Upper lobe of left lung (tissue), 4 donors: ENCODE results near the gene MRPL14.

ENCODE experiments used
- CTCF ChIP-seq, 6 experiments: fragments of 450-650 bp in 4 of 6; fragments of 200-600 bp in 2 of 6; sonication (generic) in 2 of 6; IDR thresholded peaks; one replicate each; pipeline ENCODE4 v1.5.1; 2016 to 2019; ENCODE audit warnings: antibody characterized with exemption in 6 of 6
- EP300 ChIP-seq, 4 donors: sonication (generic); formaldehyde crosslinking; IDR thresholded peaks; one replicate each; pipeline ENCODE4 v1.5.1; 2017; ENCODE audit warnings: antibody characterized with exemption in 4 of 4, control low read depth in 2 of 4

- TF ChIP-seq CTCF (IDR thresholded peaks at IDR 0.05) (no peak), EP300 (IDR thresholded peaks at IDR 0.05) (no peak)
Observed at GRCh38 chr6:44132476-44132875, 5.2 kb upstream of the MRPL14 start.
